ENCODE data around the gene HTRA3.

- TF ChIP-seq MAX (IDR thresholded peaks at IDR 0.05) = no peak
- TF ChIP-seq ATF3 (IDR thresholded peaks at IDR 0.05; ENCODE audit: insufficient read depth, low read depth, low read length) = no peak
- TF ChIP-seq KDM1A (IDR thresholded peaks at IDR 0.05; ENCODE audit: borderline replicate concordance, low read length) = no peak
- no peak for TF ChIP-seq E2F6 (IDR thresholded peaks at IDR 0.05)
- no peak for TF ChIP-seq CTCF (IDR thresholded peaks at IDR 0.05; ENCODE audit: control extremely low read depth in 1 of 3, insufficient read depth in 1 of 3, low read depth in 1 of 3, low read length in 3 of 3)
- TF ChIP-seq YY1 (IDR thresholded peaks at IDR 0.05; ENCODE audit: low read depth, low read length) = no peak
- TF ChIP-seq SIN3A (conservative IDR thresholded peaks at IDR 0.05 in 1 of 2, IDR thresholded peaks at IDR 0.05 in 1 of 2; ENCODE audit: low read depth in 1 of 2, low read length in 2 of 2) = no peak
- no peak for TF ChIP-seq SAP30 (IDR thresholded peaks at IDR 0.05; ENCODE audit: insufficient read depth, insufficient replicate concordance, low read length)
- no peak for TF ChIP-seq CBX5 (IDR thresholded peaks at IDR 0.05; ENCODE audit: low read depth, low read length)
- no peak for TF ChIP-seq TEAD4 (IDR thresholded peaks at IDR 0.05; ENCODE audit: low read depth, low read length)
- TF ChIP-seq RFX5 (IDR thresholded peaks at IDR 0.05; ENCODE audit: borderline replicate concordance, low read depth, low read length) = no peak
- TF ChIP-seq POLR2A (IDR thresholded peaks at IDR 0.05; ENCODE audit: control extremely low read depth in 1 of 2, low read depth in 2 of 2, low read length in 2 of 2) = no peak
Measured at GRCh38 chr4:8349664-8350236, 80.2 kb downstream of the HTRA3 start.

Measured in H1 (cell line).